ENCODE results near the gene ARSI.

The ARSI gene

DNA sequence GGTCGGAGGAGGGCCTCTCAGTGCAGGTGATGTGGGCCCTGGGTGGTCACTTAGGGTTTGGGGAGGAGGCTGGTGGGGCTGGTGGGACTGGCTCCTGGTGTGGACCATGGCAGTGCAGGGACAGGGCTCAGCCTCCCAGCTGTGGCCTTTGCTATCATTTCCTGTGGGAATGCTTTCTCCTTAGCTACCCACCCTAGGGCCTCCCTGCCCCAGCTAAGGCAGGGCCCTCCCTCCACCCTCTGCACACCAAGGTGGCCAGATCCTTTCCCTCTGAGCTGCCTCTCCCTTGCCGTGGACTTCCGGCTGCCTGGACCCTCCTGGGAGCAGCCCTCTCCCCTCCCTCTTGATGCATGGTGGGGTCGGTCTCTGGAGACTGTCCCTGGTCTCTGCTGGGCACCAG lies 22.7 kb upstream of the ARSI start:
- Histone ChIP-seq H3K4me3 (ENCODE audit: low read depth in 1 of 2, low read length in 2 of 2) (no peak overlapping the region), H3K36me3 (ENCODE audit: control insufficient read depth in 1 of 2, insufficient read depth in 2 of 2, low read length in 2 of 2) (no peaks in the 10 kb centered on the region), H3K9me3 (ENCODE audit: control insufficient read depth in 1 of 2, low read length in 2 of 2) (no peaks in the 10 kb centered on the region), H3K27me3 (ENCODE audit: low read depth, low read length) (no peaks in the 10 kb centered on the region), H3K27ac (ENCODE audit: low read length) (no peak overlapping the region), H3K4me1 (ENCODE audit: control insufficient read depth in 1 of 2, insufficient read depth in 2 of 2, low read length in 2 of 2) (no peaks in the 10 kb centered on the region)

DNA sequence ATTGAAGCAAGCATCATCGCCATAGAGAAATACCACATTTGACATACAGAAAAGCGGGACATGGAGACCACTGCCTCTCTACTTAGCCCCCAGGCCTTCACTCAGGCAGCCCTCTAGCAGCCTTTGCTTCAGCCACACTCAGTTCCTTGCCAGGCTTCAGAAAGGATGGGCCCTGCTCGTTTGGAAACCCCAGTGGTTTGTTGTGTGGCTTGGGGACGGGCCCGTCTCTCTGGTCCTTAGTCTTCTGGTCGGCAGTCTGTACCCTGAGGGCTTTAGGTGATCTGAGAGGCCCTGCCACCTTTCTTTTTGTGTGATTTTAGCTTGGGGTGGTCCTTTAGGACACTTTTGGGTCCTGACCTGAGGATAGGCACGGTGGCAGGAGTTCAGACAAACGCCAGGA lies 21.1 kb upstream of the ARSI start:
- Histone ChIP-seq H3K27ac (ENCODE audit: low read length) (no peak overlapping the region), H3K4me1 (ENCODE audit: control insufficient read depth in 1 of 2, insufficient read depth in 2 of 2, low read length in 2 of 2) (no peaks in the 10 kb centered on the region), H3K27me3 (ENCODE audit: low read depth, low read length) (no peaks in the 10 kb centered on the region), H3K4me3 (ENCODE audit: low read depth in 1 of 2, low read length in 2 of 2) (no peak overlapping the region), H3K9me3 (ENCODE audit: control insufficient read depth in 1 of 2, low read length in 2 of 2) (no peaks in the 10 kb centered on the region), H3K36me3 (ENCODE audit: control insufficient read depth in 1 of 2, insufficient read depth in 2 of 2, low read length in 2 of 2) (no peaks in the 10 kb centered on the region)

DNA sequence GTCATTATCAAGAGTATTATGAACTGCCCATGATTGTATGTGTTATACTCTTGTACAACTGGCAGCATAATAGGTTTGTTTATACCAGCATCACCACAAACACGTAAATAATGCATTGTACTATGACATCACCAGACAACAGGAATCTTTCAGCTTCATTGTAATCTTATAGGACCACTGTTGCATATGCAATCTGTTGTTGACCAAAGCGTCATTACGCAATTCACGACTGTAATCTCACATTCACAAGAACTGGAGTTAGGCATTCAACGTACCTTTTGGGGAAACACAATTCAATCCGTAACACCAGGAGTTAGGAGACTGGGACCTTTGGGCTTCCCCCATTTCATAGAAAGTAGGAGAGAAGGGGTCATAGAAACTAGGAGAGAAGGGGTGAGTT lies 20.4 kb upstream of the ARSI start:
- Histone ChIP-seq H3K9me3 (ENCODE audit: control insufficient read depth in 1 of 2, low read length in 2 of 2) (no peaks in the 10 kb centered on the region), H3K4me3 (ENCODE audit: low read depth in 1 of 2, low read length in 2 of 2) (no peak overlapping the region), H3K27me3 (ENCODE audit: low read depth, low read length) (no peaks in the 10 kb centered on the region), H3K4me1 (ENCODE audit: control insufficient read depth in 1 of 2, insufficient read depth in 2 of 2, low read length in 2 of 2) (no peaks in the 10 kb centered on the region), H3K36me3 (ENCODE audit: control insufficient read depth in 1 of 2, insufficient read depth in 2 of 2, low read length in 2 of 2) (no peaks in the 10 kb centered on the region), H3K27ac (ENCODE audit: low read length) (no peak overlapping the region)

DNA sequence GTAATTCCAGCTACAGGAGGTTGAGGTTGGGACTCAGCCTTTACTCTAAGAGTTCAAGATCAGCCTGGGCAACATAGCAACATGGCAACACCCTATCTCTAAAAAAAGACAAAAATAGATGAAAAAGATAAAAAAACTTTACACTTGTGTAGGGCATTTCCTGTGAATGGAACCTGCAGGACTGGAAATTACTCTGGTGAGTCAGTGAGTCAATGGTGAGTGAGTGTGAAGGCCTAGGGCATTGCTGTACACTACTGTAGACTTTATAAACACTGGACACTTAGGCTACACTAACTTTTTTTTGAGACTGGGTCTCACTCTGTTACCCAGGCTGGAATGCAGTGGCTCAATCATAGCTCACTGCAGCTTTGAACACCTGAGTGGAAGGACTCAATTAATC lies 19.5 kb upstream of the ARSI start:
- H3K9me3 ChIP-seq (ENCODE audit: control insufficient read depth in 1 of 2, low read length in 2 of 2): no peaks in the 10 kb centered on the region
- H3K36me3 ChIP-seq (ENCODE audit: control insufficient read depth in 1 of 2, insufficient read depth in 2 of 2, low read length in 2 of 2): no peaks in the 10 kb centered on the region

DNA sequence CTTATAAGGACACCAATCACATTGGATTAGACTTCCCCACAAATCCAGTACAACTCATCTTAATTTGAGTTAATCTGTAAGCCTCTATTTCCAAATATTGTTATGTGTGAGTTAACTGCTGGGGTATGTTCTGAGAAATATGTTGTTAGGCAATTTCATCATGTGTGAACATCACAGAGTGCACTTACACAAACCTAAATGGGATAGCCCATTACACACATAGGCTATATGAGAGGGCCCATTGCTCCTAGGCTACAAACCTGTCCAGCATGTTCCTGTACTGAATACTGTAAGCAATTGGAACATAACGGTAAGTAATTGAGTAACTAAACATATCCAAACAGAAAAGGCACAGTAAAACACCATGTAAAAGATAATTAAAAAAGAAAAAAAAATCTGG lies 19.1 kb upstream of the ARSI start:
- no peaks in the 10 kb centered on the region for H3K27me3 ChIP-seq (ENCODE audit: low read depth, low read length)
- H3K4me3 ChIP-seq (ENCODE audit: low read depth in 1 of 2, low read length in 2 of 2): no peak overlapping the region
- no peaks in the 10 kb centered on the region for H3K4me1 ChIP-seq (ENCODE audit: control insufficient read depth in 1 of 2, insufficient read depth in 2 of 2, low read length in 2 of 2)

More for the DNA sequence above, 19.5 kb upstream of the ARSI start:
- no peak overlapping the region for H3K4me3 ChIP-seq (ENCODE audit: low read depth in 1 of 2, low read length in 2 of 2)
- H3K4me1 ChIP-seq (ENCODE audit: control insufficient read depth in 1 of 2, insufficient read depth in 2 of 2, low read length in 2 of 2): no peaks in the 10 kb centered on the region
- no peak overlapping the region for H3K27ac ChIP-seq (ENCODE audit: low read length)
- no peaks in the 10 kb centered on the region for H3K27me3 ChIP-seq (ENCODE audit: low read depth, low read length)

DNA sequence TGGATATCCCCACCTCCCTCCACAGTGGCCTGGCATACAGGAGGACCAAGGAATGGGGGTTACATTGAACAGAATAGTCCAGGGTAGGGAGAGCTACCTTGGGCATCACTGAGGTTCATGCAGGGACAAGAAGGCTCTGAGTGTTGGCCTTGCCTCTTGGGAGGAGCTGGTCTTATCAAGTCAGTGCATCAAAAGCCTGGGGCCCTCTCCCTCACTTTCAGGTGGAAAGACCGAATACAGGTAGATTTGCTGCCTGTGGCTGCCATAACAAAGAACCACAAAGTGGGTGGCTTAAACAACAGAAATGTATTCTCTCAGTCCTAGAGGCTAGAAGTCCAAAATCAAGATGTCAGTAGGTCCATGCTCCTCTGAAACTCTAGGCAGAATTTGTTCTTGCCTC lies 18.5 kb upstream of the ARSI start:
- Histone ChIP-seq H3K36me3 (ENCODE audit: control insufficient read depth in 1 of 2, insufficient read depth in 2 of 2, low read length in 2 of 2) (no peaks in the 10 kb centered on the region), H3K4me3 (ENCODE audit: low read depth in 1 of 2, low read length in 2 of 2) (no peak overlapping the region), H3K27ac (ENCODE audit: low read length) (no peak overlapping the region), H3K9me3 (ENCODE audit: control insufficient read depth in 1 of 2, low read length in 2 of 2) (no peaks in the 10 kb centered on the region), H3K27me3 (ENCODE audit: low read depth, low read length) (no peaks in the 10 kb centered on the region), H3K4me1 (ENCODE audit: control insufficient read depth in 1 of 2, insufficient read depth in 2 of 2, low read length in 2 of 2) (no peaks in the 10 kb centered on the region)

More for the DNA sequence above, 19.1 kb upstream of the ARSI start:
- Histone ChIP-seq H3K9me3 (ENCODE audit: control insufficient read depth in 1 of 2, low read length in 2 of 2) (no peaks in the 10 kb centered on the region), H3K36me3 (ENCODE audit: control insufficient read depth in 1 of 2, insufficient read depth in 2 of 2, low read length in 2 of 2) (no peaks in the 10 kb centered on the region), H3K27ac (ENCODE audit: low read length) (no peak overlapping the region)

DNA sequence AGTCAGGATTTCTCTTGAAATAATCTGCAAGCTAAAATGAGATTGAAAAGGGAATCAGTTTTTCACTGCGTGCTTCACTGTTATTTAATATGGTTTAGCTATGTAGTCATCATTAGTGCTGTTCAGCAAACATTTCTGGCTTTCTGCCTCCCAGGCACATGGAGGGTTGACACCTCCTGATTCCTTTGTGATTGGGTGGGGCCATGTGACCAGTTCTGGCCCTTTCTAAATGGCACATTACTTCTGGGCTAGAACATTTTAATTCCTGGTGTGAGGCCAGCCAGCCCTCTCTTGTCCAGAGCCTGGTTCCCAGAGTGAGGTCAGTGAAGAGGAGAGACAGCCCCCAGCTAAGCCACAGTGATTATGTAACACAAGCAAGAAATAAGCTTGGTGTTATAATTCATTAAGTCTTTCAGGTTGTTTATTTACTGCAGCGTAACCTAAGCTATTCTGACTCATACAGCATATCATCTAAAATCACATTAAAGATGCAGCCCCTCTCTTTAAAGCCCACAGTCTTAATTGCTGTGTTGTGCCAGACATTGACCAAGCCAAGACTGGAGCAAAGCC lies 17.4 kb upstream of the ARSI start:
- Histone ChIP-seq H3K27ac (ENCODE audit: low read length) (no peak overlapping the region), H3K9me3 (ENCODE audit: control insufficient read depth in 1 of 2, low read length in 2 of 2) (no peaks in the 10 kb centered on the region)

DNA sequence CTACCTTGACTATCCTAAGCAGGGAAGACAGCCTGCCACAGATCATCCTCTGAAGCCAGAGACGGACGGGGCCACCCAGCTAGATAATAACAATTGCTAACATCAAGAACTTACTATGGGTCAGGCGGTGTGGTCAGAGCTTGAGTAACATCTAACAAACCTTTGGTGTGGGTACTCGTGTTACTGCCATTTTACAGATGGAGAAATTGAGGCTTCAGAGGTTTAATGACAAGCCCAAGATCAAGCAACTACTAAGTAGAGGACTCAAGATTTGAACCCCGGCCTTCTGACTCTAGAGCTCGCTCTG lies 16.7 kb upstream of the ARSI start:
- Histone ChIP-seq H3K4me1 (ENCODE audit: control insufficient read depth in 1 of 2, insufficient read depth in 2 of 2, low read length in 2 of 2) (no peaks in the 10 kb centered on the region), H3K36me3 (ENCODE audit: control insufficient read depth in 1 of 2, insufficient read depth in 2 of 2, low read length in 2 of 2) (no peaks in the 10 kb centered on the region), H3K27ac (ENCODE audit: low read length) (no peak overlapping the region), H3K4me3 (ENCODE audit: low read depth in 1 of 2, low read length in 2 of 2) (no peak overlapping the region), H3K27me3 (ENCODE audit: low read depth, low read length) (no peaks in the 10 kb centered on the region), H3K9me3 (ENCODE audit: control insufficient read depth in 1 of 2, low read length in 2 of 2) (no peaks in the 10 kb centered on the region)

More for the DNA sequence above, 17.4 kb upstream of the ARSI start:
- no peak overlapping the region for H3K4me3 ChIP-seq (ENCODE audit: low read depth in 1 of 2, low read length in 2 of 2)
- no peaks in the 10 kb centered on the region for H3K27me3 ChIP-seq (ENCODE audit: low read depth, low read length)
- H3K4me1 ChIP-seq (ENCODE audit: control insufficient read depth in 1 of 2, insufficient read depth in 2 of 2, low read length in 2 of 2): no peaks in the 10 kb centered on the region
- H3K36me3 ChIP-seq (ENCODE audit: control insufficient read depth in 1 of 2, insufficient read depth in 2 of 2, low read length in 2 of 2): no peaks in the 10 kb centered on the region

DNA sequence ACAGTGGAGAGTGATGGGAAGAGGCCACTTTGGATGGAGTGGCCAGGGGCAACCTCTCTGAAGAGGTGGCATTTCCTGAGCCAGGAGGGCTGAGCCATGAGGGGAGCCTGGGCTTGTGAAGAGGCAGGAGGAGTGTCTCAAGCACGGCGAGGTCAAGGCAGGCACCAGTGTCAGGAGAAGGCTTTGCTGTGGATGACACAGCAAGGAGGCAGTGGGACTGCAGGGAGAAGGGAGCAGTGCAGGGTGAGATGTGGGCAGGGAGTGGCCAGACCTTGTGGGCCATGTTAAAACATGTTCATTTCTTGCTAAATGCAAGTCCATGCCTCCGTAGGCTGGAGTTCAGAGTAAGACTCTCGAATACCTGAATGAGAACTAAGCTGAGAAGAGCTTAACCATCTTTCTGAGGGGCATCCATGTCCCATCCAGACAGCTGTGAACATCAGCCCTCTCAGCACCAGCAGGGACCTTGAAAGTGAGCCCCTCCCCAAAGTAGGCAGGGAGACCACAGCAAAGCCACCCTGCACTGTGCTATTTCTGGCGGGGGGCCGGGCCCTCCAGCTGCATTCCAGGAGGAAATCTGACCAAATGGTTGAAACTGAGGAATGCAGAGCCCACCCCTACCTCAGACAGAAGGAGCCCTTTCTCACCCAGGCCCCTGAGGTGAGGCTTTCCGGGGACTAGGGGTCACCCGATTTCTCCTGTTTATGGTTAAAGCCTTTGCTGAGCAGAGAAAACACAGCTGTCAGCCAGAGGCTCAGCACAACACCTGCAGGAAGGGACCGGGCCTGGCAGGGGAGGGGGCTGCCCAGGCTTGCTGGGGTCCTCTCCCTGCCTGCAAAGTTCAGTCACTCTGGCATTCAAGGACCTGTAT lies 16.1 kb upstream of the ARSI start:
- Histone ChIP-seq H3K4me1 (ENCODE audit: control insufficient read depth in 1 of 2, insufficient read depth in 2 of 2, low read length in 2 of 2) (no peaks in the 10 kb centered on the region), H3K36me3 (ENCODE audit: control insufficient read depth in 1 of 2, insufficient read depth in 2 of 2, low read length in 2 of 2) (no peaks in the 10 kb centered on the region), H3K27me3 (ENCODE audit: low read depth, low read length) (no peaks in the 10 kb centered on the region), H3K4me3 (ENCODE audit: low read depth in 1 of 2, low read length in 2 of 2) (no peak overlapping the region), H3K27ac (ENCODE audit: low read length) (no peak overlapping the region), H3K9me3 (ENCODE audit: control insufficient read depth in 1 of 2, low read length in 2 of 2) (no peaks in the 10 kb centered on the region)

DNA sequence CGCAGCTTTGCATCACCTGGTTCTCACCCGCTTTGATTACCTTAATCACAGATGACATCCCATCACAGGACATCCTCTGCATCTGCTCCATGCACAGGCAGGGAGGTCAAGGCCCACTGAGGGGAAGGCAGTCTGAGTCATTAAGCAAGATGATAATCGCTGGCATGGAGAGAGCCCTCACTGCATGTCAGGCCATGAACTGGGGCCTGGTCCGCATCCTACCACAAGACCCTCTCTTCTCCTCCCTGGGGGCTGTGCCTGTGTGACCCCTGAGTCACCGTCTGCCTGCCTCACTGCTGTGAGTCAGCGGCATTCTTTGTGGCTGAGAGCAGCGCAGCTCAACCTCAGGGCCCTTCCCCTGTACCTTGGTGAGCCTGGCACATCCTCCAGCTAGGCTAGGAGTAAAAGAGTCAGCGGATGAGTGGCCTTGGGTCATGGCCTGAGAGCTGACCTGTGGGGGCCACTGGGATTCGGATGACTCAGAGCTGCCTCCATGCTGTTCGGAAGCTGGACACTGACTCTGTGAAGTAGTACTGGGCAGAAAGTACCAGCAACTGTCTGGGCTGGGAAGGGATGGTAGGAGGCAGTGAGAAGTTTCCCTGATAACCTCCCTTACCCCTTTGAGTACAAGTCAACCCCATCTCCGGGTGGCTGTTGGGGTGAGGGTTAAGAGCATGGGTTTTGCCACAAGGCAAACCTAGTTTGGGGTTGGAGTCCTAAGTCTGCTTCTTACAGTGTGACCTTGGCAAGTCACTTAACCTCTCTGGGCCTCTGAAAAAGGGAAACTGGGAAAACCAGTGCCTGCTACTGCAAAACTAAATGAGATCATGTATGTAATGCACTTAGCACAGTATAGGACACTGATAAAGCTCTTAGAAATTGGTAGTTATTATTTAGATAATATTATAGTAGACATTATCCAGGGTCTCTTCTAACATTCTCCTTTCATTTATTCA lies 14.6 kb upstream of the ARSI start:
- no peaks in the 10 kb centered on the region for H3K9me3 ChIP-seq (ENCODE audit: control insufficient read depth in 1 of 2, low read length in 2 of 2)
- H3K27ac ChIP-seq (ENCODE audit: low read length): no peak overlapping the region
- H3K4me1 ChIP-seq (ENCODE audit: control insufficient read depth in 1 of 2, insufficient read depth in 2 of 2, low read length in 2 of 2): no peaks in the 10 kb centered on the region
- no peaks in the 10 kb centered on the region for H3K27me3 ChIP-seq (ENCODE audit: low read depth, low read length)
- no peak overlapping the region for H3K4me3 ChIP-seq (ENCODE audit: low read depth in 1 of 2, low read length in 2 of 2)
- H3K36me3 ChIP-seq (ENCODE audit: control insufficient read depth in 1 of 2, insufficient read depth in 2 of 2, low read length in 2 of 2): no peaks in the 10 kb centered on the region

DNA sequence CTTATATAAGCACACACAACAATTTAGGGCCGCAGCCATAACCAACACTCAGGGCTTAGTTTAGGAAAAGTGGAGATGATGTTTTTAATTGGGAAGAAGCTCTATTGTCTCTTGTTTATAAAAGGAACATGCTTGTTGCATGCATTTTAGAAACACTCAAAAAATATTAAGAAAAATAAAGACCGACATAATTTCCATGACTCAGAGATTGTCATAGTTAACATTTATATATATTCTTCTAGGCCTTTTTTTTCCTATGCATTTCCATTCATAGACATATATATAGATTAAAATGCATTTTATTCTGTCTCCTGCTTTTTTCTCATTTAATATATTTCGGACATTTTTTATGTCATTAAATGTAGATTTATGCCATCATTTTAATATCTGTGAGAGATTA lies 13.6 kb upstream of the ARSI start:
- H3K27me3 ChIP-seq (ENCODE audit: low read depth, low read length): no peaks in the 10 kb centered on the region
- no peaks in the 10 kb centered on the region for H3K4me1 ChIP-seq (ENCODE audit: control insufficient read depth in 1 of 2, insufficient read depth in 2 of 2, low read length in 2 of 2)
- H3K27ac ChIP-seq (ENCODE audit: low read length): no peak overlapping the region
- no peak overlapping the region for H3K4me3 ChIP-seq (ENCODE audit: low read depth in 1 of 2, low read length in 2 of 2)
- H3K9me3 ChIP-seq (ENCODE audit: control insufficient read depth in 1 of 2, low read length in 2 of 2): no peaks in the 10 kb centered on the region
- H3K36me3 ChIP-seq (ENCODE audit: control insufficient read depth in 1 of 2, insufficient read depth in 2 of 2, low read length in 2 of 2): no peaks in the 10 kb centered on the region
